Uterus (tissue), 4 donors: ENCODE results near the gene PPP1R14D. TPM values are rescaled to one million over a fixed set of nuclear protein-coding genes. Genes with fewer than 3 reads are reported as not detected.

Experiments
- DNase-seq, 2 donors: peaks; one replicate each; pipeline ENCODE4 v3.0.0-alpha.2; 2019 to 2020
- H3K27ac ChIP-seq, 2 donors: fragments of 200-600 bp; sonication (generic); 1 replicate in 1 of 2; 2 replicates in 1 of 2; pipeline ENCODE4 v1.5.1; 2016 to 2018
- H3K27me3 ChIP-seq, 2 donors: fragments of 200-600 bp; sonication (generic); one replicate each; pipeline ENCODE4 v1.5.1; 2018 to 2019; ENCODE audit warnings: control low read depth in 1 of 2
- H3K36me3 ChIP-seq, 2 donors: fragments of 200-600 bp; sonication (generic); one replicate each; pipeline ENCODE4 v1.5.1; 2019; ENCODE audit warnings: control low read depth in 1 of 2
- H3K4me1 ChIP-seq, 2 donors: fragments of 200-600 bp; sonication (generic); one replicate each; pipeline ENCODE4 v1.5.1; 2018 to 2019; ENCODE audit warnings: control low read depth in 1 of 2
- H3K4me3 ChIP-seq, 2 donors: fragments of 200-600 bp; sonication (generic); 1 replicate in 1 of 2; 2 replicates in 1 of 2; pipeline ENCODE4 v1.5.1; 2018 to 2019; ENCODE audit warnings: mild to moderate bottlenecking in 1 of 2
- H3K9me3 ChIP-seq, 2 donors: fragments of 200-600 bp; sonication (generic); one replicate each; pipeline ENCODE4 v1.5.1; 2019; ENCODE audit warnings: control low read depth in 1 of 2
- CTCF ChIP-seq, 4 experiments: fragments of 200-600 bp in 2 of 4; fragments of 450-650 bp in 2 of 4; sonication (generic) in 2 of 4; IDR thresholded peaks; one replicate each; pipeline ENCODE4 v1.5.1; 2016 to 2019; ENCODE audit warnings: antibody characterized with exemption in 4 of 4, mild to moderate bottlenecking in 2 of 4, moderate library complexity in 1 of 4
- POLR2A ChIP-seq, 2 donors: fragments of 450-650 bp; IDR thresholded peaks; one replicate each; pipeline ENCODE4 v1.6.1; 2016; ENCODE audit warnings: antibody characterized with exemption in 2 of 2, mild to moderate bottlenecking in 1 of 2, moderate library complexity in 1 of 2
- intact Hi-C: fragments of 100-400 bp; cut with DNase I; formaldehyde crosslinking; loops from one replicate; pipeline ENCODE4 v1.15.1; 2023; ENCODE audit warnings: low total_unique reads
- total RNA-seq, 4 donors: library from RNA; depleted of rRNA in 3 of 4; stranded (reverse); fragments of >200 nt in 3 of 4; gene quantifications; one replicate each; pipeline versions ENCODE4 v1.1.0 to v1.2.4, GENCODE V29; 2014 to 2023
- donor health status: DM: yes; HTN: yes; CAD: no.

PPP1R14D gene
- total RNA-seq, 4 donors from 2014 or later, result not detected

- Histone ChIP-seq H3K36me3 (no peaks in the 10 kb centered on the region), H3K9me3 (no peaks in the 10 kb centered on the region), H3K27me3 (no peaks in the 10 kb centered on the region), H3K4me1 (no peaks in the 10 kb centered on the region), H3K4me3 (no peak overlapping the region), H3K27ac (no peak overlapping the region)
- no peak for TF ChIP-seq CTCF (IDR thresholded peaks at IDR 0.05)
- intact Hi-C loops, result no loop called here
- no peak for DNase-seq
These were observed 13.3 kb downstream of the PPP1R14D start for GRCh38 chr15:40815042-40815698.

DNA sequence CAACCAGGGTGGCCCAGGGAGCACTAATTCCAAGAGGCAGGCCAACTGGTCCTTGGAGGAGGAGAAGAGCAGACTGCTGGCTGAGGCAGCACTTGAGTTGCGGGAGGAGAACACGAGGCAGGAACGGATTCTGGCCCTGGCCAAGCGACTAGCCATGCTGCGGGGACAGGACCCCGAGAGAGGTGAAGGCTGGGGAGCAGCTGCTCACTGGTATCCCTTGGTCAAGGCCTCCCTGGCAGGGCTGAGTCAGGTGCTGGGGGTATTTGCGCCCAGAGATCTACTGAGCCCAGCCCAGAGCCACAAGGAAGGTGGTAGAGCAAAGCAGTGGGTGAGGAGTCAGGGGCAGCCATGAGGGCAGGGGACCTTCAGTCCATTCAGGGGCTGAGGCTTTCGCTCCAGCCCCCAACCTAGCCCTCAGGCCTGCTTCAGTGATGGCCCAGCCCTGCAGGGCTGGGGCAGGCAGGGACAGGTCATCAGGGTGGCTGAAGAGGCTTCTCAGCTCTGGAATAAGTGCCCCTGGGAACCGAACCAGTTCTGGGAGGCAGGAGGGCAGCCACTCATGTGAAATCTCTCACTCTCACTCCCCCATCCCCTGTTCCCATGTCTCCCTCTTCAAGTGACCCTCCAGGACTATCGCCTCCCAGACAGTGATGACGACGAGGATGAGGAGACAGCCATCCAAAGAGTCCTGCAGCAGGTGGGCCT, 15.6 kb downstream of the PPP1R14D start:
- Histone ChIP-seq H3K27ac (no peak overlapping the region), H3K4me1 (peaks cover 0 to 5% of the 10 kb centered on the region in 2 donors), H3K9me3 (no peaks in the 10 kb centered on the region), H3K36me3 (no peaks in the 10 kb centered on the region), H3K27me3 (no peaks in the 10 kb centered on the region), H3K4me3 (no peak overlapping the region)
- intact Hi-C loops, result no loop called here
- DNase-seq, result no peak
- TF ChIP-seq POLR2A (IDR thresholded peaks at IDR 0.05) (no peak), CTCF (IDR thresholded peaks at IDR 0.05) (no peak)

DNA sequence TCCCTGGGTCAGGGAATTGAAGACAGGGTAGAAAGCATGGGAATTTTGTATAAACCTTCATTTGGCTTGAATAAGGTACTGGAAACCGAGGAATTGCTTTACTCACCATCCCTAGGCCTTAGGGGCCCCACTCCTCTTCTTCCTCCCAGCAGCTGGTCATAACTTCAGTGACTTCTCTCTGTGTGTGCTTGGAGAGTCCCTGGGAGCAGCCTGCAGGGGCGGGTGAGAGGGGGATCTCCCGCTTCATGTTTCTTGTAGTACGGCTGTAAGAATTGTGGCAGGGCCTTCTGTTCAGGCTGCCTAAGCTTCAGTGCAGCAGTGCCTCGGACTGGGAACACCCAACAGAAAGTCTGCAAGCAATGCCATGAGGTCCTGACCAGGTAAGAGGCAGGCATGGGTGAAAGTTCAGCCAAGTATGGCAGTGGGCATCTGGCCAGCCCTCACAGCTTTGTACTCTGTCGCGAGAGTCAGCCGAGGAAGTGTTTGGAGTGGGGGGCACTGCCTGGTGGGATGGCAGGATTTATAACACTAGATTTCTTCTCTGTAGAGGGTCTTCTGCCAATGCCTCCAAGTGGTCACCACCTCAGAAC, 19.6 kb downstream of the PPP1R14D start:
- Histone ChIP-seq H3K9me3 (no peaks in the 10 kb centered on the region), H3K4me3 (no peak overlapping the region), H3K27ac (no peak overlapping the region), H3K4me1 (peaks cover 0 to 11% of the 10 kb centered on the region in 2 donors), H3K36me3 (no peaks in the 10 kb centered on the region), H3K27me3 (no peaks in the 10 kb centered on the region)
- no peak for DNase-seq
- intact Hi-C loops, result no loop called here
- TF ChIP-seq POLR2A (IDR thresholded peaks at IDR 0.05) (no peak), CTCF (IDR thresholded peaks at IDR 0.05) (no peak)

- Histone ChIP-seq H3K4me3 (peak overlapping the region; percentile 79 to 99), H3K4me1 (peaks cover 0 to 11% of the 10 kb centered on the region in 2 donors), H3K9me3 (no peaks in the 10 kb centered on the region), H3K36me3 (no peaks in the 10 kb centered on the region), H3K27me3 (no peaks in the 10 kb centered on the region), H3K27ac (peak overlapping the region; percentile 15 to 93)
- DNase-seq, result no peak
- TF ChIP-seq CTCF (IDR thresholded peaks at IDR 0.05), result no peak
- no peak for TF ChIP-seq POLR2A (IDR thresholded peaks at IDR 0.05)
- intact Hi-C loops, result no loop called here
These were observed 20.5 kb downstream of the PPP1R14D start for GRCh38 chr15:40807888-40808461.
